SH-SY5Y (cell line): Measurements from ENCODE around the gene C1QL1.

Source experiments
- GATA2 ChIP-seq: IDR thresholded peaks from 2 replicates; pipeline ENCODE4 v1.6.1; 2011; ENCODE audit warnings: mild to moderate bottlenecking, low read depth, low read length
- GATA3 ChIP-seq: IDR thresholded peaks from 2 replicates; pipeline ENCODE4 v1.6.1; 2011; ENCODE audit warnings: low read depth, mild to moderate bottlenecking, low read length, moderate library complexity

Gene C1QL1

GRCh38 chr17:44998646-44999045, 30.5 kb upstream of the C1QL1 start:
- TF ChIP-seq GATA2 (no peak), GATA3 (no peak)

DNA sequence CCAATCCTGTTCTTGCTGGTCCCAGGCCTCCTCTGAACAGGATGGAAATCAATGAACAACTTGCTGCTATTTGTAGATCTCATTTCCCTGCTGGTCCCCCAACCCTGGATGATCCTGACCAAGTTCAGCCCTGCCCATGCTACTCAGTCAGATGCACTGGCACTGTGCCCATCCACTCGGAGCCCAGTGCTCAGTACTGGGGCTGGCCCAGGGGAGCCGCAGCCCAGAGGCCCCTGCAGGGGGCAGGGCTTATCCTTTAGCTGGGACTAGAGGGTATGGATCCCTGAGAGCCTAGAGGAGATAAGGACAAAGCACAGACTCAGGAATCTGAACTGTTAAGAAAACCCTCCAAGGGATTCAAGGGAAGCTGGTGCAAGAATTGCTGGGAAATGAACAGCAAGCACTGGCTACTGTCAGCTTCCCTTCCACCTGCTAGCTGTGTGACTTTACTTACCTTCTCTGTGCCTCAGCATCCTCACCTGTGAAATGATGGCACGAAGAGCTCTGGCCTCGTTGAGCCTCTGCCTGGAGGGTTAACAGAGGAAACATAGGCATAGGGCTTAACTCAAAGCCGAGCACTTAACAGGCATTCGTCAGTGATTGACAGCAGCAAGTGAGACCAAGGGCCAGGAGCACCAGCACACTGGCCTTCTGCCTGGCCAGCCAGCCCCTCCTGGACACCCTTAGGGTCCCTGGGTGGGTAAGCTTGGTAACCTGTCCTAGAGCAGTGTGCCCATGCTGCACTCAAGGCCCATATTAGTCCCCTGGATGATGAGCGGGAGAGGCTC, 29.8 kb upstream of the C1QL1 start:
- no peak for TF ChIP-seq GATA2
- no peak for TF ChIP-seq GATA3

DNA sequence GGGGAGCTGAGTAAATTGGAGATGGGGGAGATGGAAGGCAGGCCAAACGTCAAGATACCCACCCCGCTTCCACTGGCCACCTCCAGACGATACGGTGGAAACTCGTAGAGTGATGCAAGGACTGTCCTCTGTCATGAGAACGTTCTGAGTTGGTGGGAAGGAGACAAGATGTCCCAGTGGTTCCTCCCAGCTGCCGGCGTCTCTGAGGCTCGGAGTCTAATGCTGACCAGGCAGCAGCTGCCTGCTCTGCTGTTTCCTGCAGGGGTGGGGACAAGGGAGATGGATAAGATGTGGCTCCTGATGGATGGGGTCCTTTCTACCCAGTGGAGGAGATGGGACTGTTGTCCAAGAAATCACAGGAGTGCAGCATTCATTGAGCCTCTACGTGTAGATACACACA, 28.2 kb upstream of the C1QL1 start:
- TF ChIP-seq GATA3 (no peak), GATA2 (no peak)

DNA sequence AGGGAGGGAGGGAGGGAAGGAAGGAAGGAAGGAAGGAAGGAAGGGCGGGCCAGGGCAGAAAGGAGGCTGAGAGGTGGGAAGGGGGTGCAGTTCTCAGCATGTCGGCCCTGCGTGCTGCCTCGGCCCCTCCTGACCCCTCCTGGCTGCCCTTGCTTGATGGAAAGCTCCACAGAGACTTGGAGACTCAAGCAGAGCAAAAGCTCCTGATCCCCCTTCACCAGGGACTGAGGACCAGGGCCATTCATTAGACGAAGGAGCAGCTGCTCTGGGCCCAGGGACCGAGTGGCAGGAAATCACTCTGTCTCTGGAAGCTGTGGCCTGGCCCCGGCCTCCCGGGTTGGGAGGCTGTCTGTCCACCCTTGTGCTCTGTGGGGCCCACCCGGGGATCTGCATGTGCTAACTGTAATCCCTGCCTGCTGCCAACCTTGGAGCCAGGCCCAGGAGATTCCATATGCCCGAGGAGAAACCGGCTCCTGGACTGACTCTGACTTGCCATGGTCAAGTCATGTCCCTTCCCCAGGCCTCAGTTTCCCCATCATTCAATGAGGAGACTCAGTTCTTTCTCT, 27.4 kb upstream of the C1QL1 start:
- TF ChIP-seq GATA2 (no peak), GATA3 (no peak)

DNA sequence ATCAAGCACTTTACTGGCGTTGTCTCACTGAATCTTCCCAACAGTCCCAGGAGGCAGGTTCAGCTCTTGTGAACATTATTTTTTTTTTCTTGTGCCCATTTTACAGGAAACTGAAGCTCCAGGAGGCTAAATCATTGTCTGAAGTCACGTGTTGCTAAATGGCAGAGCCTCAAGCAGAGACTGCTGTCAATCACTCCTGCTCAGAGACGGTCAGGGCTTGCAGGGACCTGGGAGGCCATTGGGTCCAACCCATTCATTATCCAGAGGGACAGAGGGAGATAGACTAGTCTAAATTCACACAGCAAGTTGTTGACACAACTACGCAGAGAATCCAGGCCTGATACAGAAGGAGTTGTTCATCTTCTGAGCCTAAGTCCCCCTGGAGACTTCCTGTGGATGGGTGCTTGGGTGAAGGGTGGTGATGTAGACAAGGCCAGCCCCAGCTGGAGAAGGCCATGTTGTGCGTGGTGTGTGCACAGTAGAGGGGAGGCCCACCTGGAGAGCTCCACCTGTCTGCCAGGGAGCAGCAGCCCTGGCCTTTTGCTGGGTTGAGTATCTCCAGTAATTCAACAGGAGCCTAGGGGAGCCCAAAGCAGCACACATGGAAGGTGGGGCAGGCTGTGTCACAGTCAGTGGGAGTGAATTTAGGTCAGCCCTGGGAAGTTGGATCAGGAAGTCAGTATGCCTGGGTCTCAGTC, 24.3 kb upstream of the C1QL1 start:
- no peak for TF ChIP-seq GATA2
- TF ChIP-seq GATA3 = no peak

DNA sequence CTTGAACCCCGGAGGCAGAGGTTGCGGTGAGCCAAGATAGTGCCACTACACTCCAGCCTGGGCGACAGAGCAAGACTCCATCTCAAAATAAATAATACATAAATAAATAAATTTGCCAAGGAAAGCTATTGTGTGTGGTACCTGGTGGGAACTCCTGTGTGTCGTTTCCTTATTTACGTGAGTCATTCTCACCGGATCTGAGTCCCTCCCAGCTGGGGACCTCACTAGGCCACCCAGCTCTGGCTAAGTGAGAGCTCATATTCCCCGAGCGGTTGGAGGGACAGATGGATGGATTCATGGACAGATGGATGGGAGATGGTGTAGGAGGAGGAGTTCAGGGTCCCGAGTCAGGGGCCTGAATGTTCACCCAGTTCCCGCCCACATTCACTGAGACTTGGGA, 22.9 kb upstream of the C1QL1 start:
- TF ChIP-seq GATA3 (no peak), GATA2 (no peak)

DNA sequence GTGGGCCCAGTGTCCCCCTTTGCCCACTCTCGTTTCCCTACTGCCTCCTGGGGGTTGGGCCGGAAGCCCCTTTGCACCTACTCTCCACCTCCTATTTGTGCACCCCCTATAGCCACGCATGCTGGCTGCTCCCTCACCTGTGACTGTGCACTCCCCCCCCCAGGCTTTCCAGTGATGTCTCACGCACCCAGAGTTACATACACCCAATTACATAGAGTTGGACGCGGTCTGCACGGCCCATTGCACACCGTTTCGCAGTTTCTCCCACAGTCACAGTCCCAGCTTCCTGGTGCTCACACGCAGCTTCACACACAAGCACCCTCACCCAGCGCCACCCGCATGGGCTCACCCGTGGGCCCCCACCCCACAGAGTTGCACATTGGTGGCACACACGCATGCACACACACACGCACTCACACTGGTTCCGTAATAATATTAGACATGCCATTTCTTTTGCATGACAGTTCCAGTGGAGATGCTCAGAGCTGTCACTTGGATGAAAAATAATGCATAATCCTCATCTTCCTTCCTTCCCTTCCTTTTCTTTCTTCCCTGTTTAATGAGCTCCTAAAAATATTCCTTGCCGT, 21.5 kb upstream of the C1QL1 start:
- no peak for TF ChIP-seq GATA3

- TF ChIP-seq GATA2 (no peak), GATA3 (no peak)
Observed at GRCh38 chr17:44988044-44988942, 20.2 kb upstream of the C1QL1 start.

- TF ChIP-seq GATA2 = no peak
- TF ChIP-seq GATA3 = no peak
Observed at GRCh38 chr17:44983563-44983962, 15.5 kb upstream of the C1QL1 start.

DNA sequence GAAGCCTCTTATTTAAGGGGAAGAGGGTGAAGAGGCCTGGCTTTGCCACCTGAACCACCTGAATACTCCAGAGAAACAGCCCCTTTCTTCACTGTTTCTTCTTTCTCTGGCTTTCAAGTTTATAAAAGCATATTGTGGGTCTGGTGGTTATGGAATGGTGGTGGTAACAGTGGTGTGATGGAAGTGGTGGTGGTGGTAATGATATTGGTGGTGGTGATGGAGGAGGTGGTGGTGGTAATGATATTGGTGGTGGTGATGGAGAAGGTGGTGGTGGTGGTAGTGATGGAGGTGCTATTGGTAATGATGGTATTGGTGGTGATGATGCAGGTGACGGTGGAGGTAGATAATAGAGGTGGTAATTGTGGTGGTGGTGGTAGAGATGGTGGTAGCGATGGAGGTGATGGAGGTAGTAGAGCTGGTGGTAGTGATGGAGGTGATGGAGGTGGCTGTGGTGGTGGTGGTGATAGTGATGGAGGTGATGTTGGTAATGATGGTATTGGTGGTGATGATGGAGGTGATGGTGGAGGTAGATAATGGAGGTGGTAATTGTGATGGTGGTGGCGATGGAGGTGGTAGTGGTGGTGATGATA, 14.1 kb upstream of the C1QL1 start:
- no peak for TF ChIP-seq GATA2
- TF ChIP-seq GATA3 = no peak

- TF ChIP-seq GATA2 (no peak), GATA3 (no peak)
Observed at GRCh38 chr17:44981221-44981968, 13.3 kb upstream of the C1QL1 start.

GRCh38 chr17:44979426-44979995, 11.4 kb upstream of the C1QL1 start:
- TF ChIP-seq GATA3 (no peak), GATA2 (no peak)

DNA sequence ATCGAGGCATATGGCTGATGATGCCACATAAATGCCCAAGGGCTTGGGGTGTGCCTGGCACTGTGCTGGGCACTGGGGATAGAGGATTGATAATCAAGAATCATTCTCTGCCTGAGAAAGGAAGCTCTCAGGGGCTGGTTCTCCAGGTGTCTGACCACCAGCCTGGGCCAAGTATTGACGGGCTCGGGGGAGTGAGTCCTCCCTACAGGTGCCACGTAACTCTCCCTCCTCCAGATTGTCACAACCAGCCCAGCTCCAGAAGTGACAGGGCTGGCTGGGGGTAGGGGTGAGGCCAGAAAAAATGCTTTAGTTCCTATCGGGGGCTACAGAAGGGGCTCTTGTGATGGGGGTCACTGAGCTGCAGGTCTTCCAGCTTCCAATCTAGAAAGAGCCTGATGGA, 10.7 kb upstream of the C1QL1 start:
- TF ChIP-seq GATA3 = no peak
- no peak for TF ChIP-seq GATA2
